Lung (tissue), 12 donors: ENCODE data around the gene RIC8B. TPM values are rescaled to one million over a fixed set of nuclear protein-coding genes. Genes with fewer than 3 reads are reported as not detected.

Experiments used
- ATAC-seq: fragments of 200-7000 bp; cut with Tn5 transposase; one replicate; pipeline ENCODE4 v1.9.1; 2020; ENCODE audit warnings: moderate number of reproducible peaks; ENCODE audit not compliant: insufficient read depth, low FRiP score
- DNase-seq, 3 donors: peaks; one replicate each; pipeline ENCODE4 v3.0.0-alpha.2; 2013 to 2017
- H3K27ac ChIP-seq, 2 donors: one replicate each; pipeline ENCODE4 v1.5.1; 2013; ENCODE audit warnings: mild to moderate bottlenecking in 2 of 2, moderate library complexity in 2 of 2, control low read depth in 1 of 2, inconsistent platforms in 1 of 2, low read depth in 1 of 2, low read length in 1 of 2
- H3K27me3 ChIP-seq, 3 donors: one replicate each; pipeline ENCODE4 v1.5.1; 2013; ENCODE audit warnings: low read length in 2 of 3; ENCODE audit not compliant: control insufficient read depth in 3 of 3, insufficient read depth in 3 of 3
- H3K36me3 ChIP-seq, 4 donors: one replicate each; pipeline ENCODE4 v1.5.1; 2013; ENCODE audit warnings: low read length in 4 of 4, mild to moderate bottlenecking in 1 of 4, moderate library complexity in 1 of 4; ENCODE audit not compliant: control insufficient read depth in 4 of 4, insufficient read depth in 4 of 4
- H3K4me1 ChIP-seq, 5 donors: one replicate each; pipeline ENCODE4 v1.5.1; 2013; ENCODE audit warnings: low read length in 5 of 5, mild to moderate bottlenecking in 2 of 5, moderate library complexity in 1 of 5; ENCODE audit not compliant: control insufficient read depth in 5 of 5, insufficient read depth in 5 of 5
- H3K4me3 ChIP-seq: one replicate; pipeline ENCODE4 v1.5.1; 2013; ENCODE audit warnings: mild to moderate bottlenecking, control low read depth, moderate library complexity
- H3K9ac ChIP-seq, 2 donors: one replicate each; pipeline ENCODE4 v1.5.1; 2013; ENCODE audit warnings: low read length in 2 of 2, control low read depth in 1 of 2; ENCODE audit not compliant: insufficient read depth in 1 of 2
- H3K9me3 ChIP-seq, 4 donors: one replicate each; pipeline ENCODE4 v1.5.1; 2013; ENCODE audit warnings: low read length in 3 of 4, mild to moderate bottlenecking in 1 of 4, moderate library complexity in 1 of 4; ENCODE audit not compliant: control insufficient read depth in 4 of 4, insufficient read depth in 3 of 4
- CTCF ChIP-seq: IDR thresholded peaks from 2 replicates; pipeline ENCODE4 v1.5.1; 2012; ENCODE audit warnings: mild to moderate bottlenecking; ENCODE audit errors: control extremely low read depth, extremely low read depth
- WGBS, 2 donors: extraction: QIAGEN DNeasy Blood & Tissue Kit; methylation state at CpG; one replicate each; pipeline ENCODE4 v1.1.7; 2013; 5-methylcytosine and 5-hydroxymethylcytosine counted together
- polyA plus RNA-seq, 2 donors: library from polyadenylated mRNA; stranded (reverse); fragments of 200-250 nt; gene quantifications; one replicate each; pipeline ENCODE4 v1.2.1, GENCODE V29; 2013
- total RNA-seq, 2 donors: library from RNA; depleted of rRNA in 1 of 2; stranded (reverse); fragments of >200 nt in 1 of 2; gene quantifications; one replicate each; pipeline ENCODE4 v1.2.1, GENCODE V29; 2014 to 2021
- donor health status: control.
- donor health status: control.
- donor health status: Bipolar disorder and iron deficiency.
- donor health status: healthy.
- donor health status: DM: yes; HTN: yes; CAD: no.

RIC8B gene
- total and polyA plus RNA-seq, 4 donors: 3.3 to 14.4 (median 8.2) TPM

- Histone ChIP-seq H3K27ac (no peak overlapping the region), H3K36me3 (no peaks in the 10 kb centered on the region), H3K4me1 (peaks cover 0 to 1% (median 0%) of the 10 kb centered on the region in 5 donors), H3K9me3 (no peaks in the 10 kb centered on the region), H3K9ac (no peak overlapping the region), H3K27me3 (no peaks in the 10 kb centered on the region), H3K4me3 (no peak overlapping the region)
- WGBS, 2 donors: 99 to 100% methylated on average over 1 of the region's 1 CpG
- DNase-seq (no peak), ATAC-seq (no peak)
- TF ChIP-seq CTCF: no peak
Observed at GRCh38 chr12:106729611-106730010, 44.9 kb upstream of the RIC8B start.

GRCh38 chr12:106732890-106733289, 41.6 kb upstream of the RIC8B start:
- no peak for TF ChIP-seq CTCF
- no peak for DNase-seq
- no peak overlapping the region for H3K4me3 ChIP-seq
- no peaks in the 10 kb centered on the region for H3K36me3 ChIP-seq
- no peak for ATAC-seq
- H3K9me3 ChIP-seq: no peaks in the 10 kb centered on the region
- WGBS, 2 donors: 78 to 94% methylated on average over 5 of the region's 5 CpGs
- no peaks in the 10 kb centered on the region for H3K27me3 ChIP-seq
- peaks cover 0 to 1% (median 0%) of the 10 kb centered on the region in 5 donors for H3K4me1 ChIP-seq
- no peak overlapping the region for H3K27ac ChIP-seq
- H3K9ac ChIP-seq: no peak overlapping the region

- Histone ChIP-seq H3K36me3 (no peaks in the 10 kb centered on the region), H3K4me3 (no peak overlapping the region), H3K9me3 (no peaks in the 10 kb centered on the region), H3K4me1 (peaks cover 0 to 1% (median 0%) of the 10 kb centered on the region in 5 donors), H3K27me3 (no peaks in the 10 kb centered on the region), H3K27ac (no peak overlapping the region), H3K9ac (no peak overlapping the region)
- 92 to 95% methylated on average over 4 of the region's 4 CpGs for WGBS, 2 donors
- TF ChIP-seq CTCF: no peak
- DNase-seq (no peak), ATAC-seq (no peak)
Observed at GRCh38 chr12:106733660-106734059, 40.8 kb upstream of the RIC8B start.
